Fibroblast of skin of left biceps (primary cell): Measurements from ENCODE around the gene KLK11.

Experiments
- DNase-seq, 2 experiments: peaks; one replicate each; pipeline ENCODE4 v3.0.0-alpha.2; 2013; ENCODE audit warnings: low read depth in 2 of 2

The KLK11 gene

DNA sequence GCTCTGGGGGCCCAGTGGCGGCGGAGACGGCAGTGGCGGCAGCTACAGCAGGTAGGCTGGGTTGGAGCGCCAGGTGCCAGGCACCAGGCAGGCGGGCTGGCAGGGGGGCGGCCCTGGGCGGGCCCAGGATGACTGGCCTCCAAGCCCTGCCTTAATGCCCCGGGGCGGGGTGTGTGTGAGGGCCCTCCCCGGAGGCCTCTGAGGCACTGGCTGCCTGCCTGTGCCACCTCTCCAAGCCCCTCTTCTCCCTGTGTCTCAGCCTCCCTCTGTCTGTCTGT is at the start of gene KLK11:
Gene KLK11 (minus strand): TSS at position 63 of the 278 bp plus-strand sequence. CDS start 985 bp downstream, outside the sequence.
- no peak for DNase-seq

- DNase-seq = no peak
Observed at GRCh38 chr19:51075998-51076397, 49.6 kb upstream of the KLK11 start.

GRCh38 chr19:51071095-51071405 is 44.6 kb upstream of the KLK11 start:
- no peak for DNase-seq

GRCh38 chr19:51070334-51071094 is 44.1 kb upstream of the KLK11 start:
- DNase-seq = no peak

GRCh38 chr19:51066393-51067186 is 40.2 kb upstream of the KLK11 start:
- no peak for DNase-seq

DNA sequence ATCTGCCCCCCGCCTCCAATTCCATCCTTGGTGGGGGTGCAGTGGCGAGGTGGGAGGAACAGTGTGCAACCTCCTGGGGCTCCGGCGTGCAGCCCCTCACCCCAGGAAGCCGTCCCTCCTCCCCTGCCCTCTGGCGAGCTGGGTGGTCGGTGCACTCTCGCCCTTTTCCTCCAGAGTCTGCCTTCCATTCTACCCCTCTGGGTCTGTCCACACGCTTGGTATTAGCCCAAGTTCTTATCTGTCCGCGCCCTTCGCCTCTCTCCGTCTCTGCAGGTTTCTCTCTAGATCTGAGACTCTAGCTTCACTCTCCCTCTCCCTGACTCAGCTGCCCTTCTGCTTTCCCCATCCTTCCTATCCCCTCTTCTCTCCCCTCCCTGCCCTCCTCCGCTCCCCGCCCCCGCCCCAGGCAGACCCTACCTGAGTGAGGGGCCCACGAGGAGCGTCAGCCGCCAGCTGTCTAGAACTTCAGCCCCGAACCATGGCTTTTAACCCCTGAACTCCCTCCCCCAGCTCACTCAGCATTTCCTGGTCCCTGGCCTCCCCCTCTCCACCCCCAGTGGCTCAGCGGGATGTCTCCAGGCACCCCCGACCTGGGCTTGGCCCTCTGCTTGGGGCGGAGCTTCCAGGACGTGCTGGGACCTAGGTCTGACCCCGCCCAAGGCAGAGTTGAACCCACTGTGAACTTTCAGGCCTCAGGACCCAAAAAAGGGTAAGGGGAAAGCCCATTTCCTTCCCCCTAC is 39.0 kb upstream of the KLK11 start:
- DNase-seq = no peak

- no peak for DNase-seq
Observed at GRCh38 chr19:51064534-51065220, 38.3 kb upstream of the KLK11 start, which contains the start of gene KLK13. Gene KLK13 (minus strand): TSS chr19:51065092. CDS start chr19:51065067, 25 bp downstream.

DNA sequence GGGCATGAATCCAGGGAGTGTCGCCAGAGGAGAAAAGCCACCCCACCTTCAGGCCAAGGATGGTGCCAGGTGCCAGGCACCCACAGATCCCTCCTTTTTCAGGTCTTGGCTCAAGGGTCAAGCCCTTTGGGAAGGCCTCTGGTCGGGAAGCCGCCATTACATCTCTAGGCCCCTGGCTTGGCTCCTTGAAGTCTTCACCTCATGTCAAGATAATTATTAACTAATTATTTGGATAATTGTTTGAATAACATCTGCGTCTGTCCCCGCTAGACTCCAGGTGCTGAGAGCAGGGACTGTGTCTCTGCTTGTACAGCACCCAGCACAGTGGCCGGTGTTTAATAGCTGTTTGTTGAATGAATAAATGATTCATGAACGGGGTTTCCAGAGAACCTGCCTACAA is 37.2 kb upstream of the KLK11 start:
- no peak for DNase-seq

GRCh38 chr19:51060973-51061372 is 34.6 kb upstream of the KLK11 start:
- DNase-seq = no peak

- no peak for DNase-seq
Observed at GRCh38 chr19:51060336-51060735, 33.9 kb upstream of the KLK11 start.

DNA sequence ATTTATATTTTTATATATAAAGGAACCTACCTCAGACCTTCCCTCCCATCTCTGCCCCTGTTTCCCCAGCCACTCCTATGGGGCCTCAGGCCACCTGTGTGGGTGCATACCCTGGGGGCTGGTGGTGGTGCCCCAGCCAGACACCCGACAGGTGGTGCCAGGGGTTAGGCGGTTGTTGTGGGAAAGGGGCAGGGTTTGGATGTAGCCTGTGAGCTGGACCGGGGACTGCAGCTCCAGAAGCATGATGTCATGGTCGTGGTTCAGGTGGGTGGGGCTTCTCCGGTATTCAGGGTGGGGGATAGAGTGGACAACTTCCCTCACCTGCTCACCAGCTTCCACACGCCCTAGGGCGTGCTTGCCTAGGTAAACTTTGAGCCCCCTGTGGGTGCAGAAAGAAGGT is 33.3 kb upstream of the KLK11 start:
- DNase-seq = no peak

- DNase-seq = no peak
Observed at GRCh38 chr19:51055866-51056265, 29.4 kb upstream of the KLK11 start.

GRCh38 chr19:51047031-51047335 is 20.6 kb upstream of the KLK11 start:
- DNase-seq = no peak

DNA sequence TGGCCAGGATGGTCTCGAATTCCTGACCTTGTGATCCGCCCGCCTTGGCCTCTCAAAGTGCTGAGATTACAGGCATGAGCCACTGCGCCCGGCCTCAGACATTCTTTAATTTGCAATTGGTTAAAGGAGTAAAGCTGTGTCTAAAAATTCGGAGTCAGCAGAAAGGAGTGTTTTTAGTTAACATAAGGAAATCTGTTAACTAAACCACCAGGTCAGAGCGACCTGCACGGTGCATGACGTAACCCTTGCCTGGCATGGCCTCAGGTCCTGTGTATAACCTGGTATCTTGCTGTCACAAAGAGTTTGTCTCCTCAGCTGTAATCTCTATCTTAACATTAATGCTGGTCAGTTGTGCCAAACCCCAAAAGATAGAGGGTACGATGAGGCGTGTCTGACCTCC is 17.9 kb upstream of the KLK11 start:
- DNase-seq = no peak

- no peak for DNase-seq
Observed at GRCh38 chr19:51043497-51043896, 17.1 kb upstream of the KLK11 start.

DNA sequence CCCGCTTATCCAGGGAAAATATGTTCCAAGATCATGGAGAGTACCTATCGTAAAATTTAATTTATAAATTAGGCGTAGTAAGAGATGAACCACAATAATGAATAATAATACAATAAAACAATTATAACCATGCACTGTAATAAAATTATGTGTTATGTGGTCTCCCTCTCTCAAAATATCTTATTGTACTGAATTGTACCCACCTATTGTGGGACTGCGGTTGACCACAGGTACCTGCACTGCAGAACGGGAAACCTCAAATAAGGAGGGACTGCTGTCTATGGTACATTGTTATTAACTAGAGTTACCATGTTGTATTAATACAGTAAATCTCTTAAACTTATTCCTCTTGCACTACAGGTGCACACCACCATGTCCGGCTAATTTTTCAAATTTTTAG is 13.7 kb upstream of the KLK11 start:
- DNase-seq = no peak

GRCh38 chr19:51036519-51036918 is 10.1 kb upstream of the KLK11 start:
- no peak for DNase-seq

DNA sequence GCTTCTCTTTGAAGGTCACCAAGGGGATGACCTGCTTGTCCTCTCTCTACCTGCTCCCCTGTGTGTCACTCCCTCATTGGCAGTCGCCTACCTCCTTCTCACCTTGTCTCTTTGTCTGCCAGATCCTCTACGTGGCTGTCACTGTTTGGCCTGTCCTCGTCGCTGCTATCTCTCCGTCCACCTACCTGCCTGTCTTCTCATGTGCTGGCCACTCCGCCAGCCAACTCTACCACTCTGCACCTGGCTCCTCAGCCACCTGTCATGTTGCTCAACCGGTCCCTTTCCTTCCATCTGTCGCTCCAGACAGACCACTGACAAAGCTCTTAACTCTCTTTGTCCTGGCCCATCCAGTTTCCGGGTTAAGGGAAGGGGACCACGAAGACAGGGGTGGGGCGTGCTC is 8.3 kb upstream of the KLK11 start, which contains the start of gene KLK12:
Gene KLK12 (minus strand): TSS at position 299 of the 400 bp plus-strand sequence. CDS start 381 bp downstream, outside the sequence.
- DNase-seq = no peak

DNA sequence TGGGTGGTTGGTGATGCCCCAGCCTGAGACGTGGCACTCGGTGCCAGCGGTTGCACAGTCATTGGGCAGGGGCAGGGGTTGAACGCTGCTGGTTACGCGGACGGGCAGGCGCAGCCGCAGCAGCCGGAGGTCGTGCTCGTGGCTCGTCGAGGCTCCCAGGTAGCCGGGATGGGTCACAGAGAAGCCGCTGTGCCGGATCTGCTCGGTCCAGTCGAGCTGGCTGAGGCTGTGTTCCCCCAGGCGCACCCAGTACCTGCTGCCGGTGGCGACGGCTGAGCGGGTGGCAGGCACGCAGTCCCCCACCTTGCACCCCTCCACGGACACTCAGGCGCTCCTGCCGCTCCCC is 5.4 kb upstream of the KLK11 start:
- no peak for DNase-seq

DNA sequence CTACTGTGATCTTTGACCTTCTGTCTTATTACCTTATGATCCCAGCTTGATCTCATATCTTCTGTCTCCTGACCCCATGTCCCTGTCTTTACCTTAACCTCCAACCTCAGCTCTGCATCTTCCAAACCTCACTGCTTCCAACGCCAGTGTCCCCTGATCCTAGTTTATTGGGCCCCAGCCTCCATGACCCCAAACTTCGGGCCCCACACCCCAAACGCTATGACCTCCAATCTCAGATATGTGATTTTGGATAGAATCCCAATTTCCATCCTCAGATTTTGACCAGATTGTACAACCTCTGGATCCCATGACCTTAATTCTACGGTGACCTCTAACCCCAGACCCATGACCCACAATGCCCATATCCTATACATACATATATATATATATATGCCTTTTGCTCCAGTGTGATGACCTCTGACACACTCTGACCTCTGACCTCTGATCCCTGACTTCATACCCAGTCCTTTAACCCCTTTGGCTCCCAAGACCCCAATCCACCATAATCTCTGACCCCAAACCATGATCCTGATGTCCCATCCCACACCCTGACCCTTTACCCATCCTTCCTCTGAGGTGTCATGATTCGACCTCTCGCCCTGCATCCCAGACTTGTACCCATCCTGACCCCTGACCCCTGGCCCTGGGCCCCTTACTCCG is 4.9 kb upstream of the KLK11 start:
- no peak for DNase-seq

DNA sequence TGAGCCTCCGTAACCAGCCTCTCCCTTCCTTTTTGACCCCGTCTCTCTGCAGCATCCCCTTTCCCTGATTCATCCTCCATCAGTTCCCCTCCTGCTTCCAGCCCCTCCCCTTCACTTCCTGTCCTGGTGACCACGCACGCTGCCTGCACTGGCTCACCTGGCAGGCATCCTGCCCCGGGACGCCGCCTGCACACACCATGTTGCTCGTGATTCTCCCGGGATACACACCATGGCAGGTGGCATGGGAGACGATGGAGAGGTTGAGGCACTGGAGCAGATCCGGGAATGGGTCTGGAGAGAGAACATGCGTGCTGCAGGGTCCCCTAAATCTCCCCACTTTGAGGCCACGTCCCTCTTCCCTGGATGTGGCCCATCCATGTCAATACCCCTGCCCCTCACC is 4.2 kb upstream of the KLK11 start:
- DNase-seq = no peak

DNA sequence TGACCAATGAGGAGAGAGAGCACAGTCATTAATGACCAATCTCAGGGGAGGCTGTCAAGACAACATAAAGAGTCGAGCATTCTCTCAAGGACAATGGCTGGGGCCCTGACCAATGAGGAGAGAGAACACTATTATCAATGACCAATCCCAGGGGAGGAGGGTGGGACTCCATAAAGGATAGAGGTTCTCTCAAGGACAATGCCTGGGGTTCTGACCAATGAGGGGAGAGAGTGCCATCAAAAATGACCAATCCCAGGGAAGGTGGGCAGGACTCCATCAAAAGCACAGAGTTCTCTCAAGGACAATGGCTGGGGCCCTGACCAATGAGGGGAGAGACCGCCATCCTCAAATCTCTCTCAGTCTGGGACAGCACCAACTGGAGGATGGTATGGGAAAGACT is 3.3 kb upstream of the KLK11 start:
- DNase-seq = no peak
